ENCODE results near the gene GALM.

DNA sequence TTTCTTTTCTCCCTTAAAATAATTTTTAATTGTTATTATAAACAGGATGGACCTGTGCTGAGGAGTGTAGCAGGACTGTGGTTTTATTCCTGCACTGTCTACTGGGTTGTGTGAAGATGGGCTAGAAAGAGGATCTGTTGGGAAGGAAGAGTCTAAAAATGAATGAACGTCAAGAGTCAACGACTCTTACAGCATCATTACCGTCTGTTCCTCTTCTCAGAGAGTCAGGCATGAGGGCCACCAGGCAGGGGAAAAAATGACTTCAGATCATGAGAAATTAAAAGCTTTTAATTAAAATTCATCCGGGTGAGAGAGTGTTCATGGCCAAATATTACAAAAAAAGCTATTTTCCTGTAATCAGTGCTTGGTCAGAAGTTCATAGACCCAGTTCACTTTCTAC, 52.7 kb downstream of the GALM start:
- no peak for TF ChIP-seq CTCF (tag by site-specific recombination; IDR thresholded peaks at IDR 0.05)
- TF ChIP-seq ZNF184 (tag by site-specific recombination; IDR thresholded peaks at IDR 0.05), result no peak
- TF ChIP-seq ZNF76 (tag by site-specific recombination; IDR thresholded peaks at IDR 0.05; ENCODE audit: borderline replicate concordance, low read depth), result no peak
- no peak for TF ChIP-seq ZNF768 (tag by site-specific recombination; IDR thresholded peaks at IDR 0.05)
- TF ChIP-seq REST (tag by site-specific recombination; IDR thresholded peaks at IDR 0.05), result no peak
- TF ChIP-seq KLF10 (tag by site-specific recombination; IDR thresholded peaks at IDR 0.05), result no peak
- no peak for TF ChIP-seq ZNF175 (tag by site-specific recombination; IDR thresholded peaks at IDR 0.05)
- TF ChIP-seq ZNF629 (tag by site-specific recombination; IDR thresholded peaks at IDR 0.05), result no peak
- no peak for TF ChIP-seq ZNF48 (tag by site-specific recombination; IDR thresholded peaks at IDR 0.05)
